Fibroblast of lung (primary cell): ENCODE data around the gene TRAF2. TPM values are rescaled to one million over a fixed set of nuclear protein-coding genes. Genes with fewer than 3 reads are reported as not detected.

Source experiments
- DNase-seq, 2 donors: peaks; one replicate each; pipeline versions ENCODE4 v3.0.0 to v3.0.0-alpha.2; 2010; ENCODE audit warnings: low read depth in 2 of 2
- H2AFZ ChIP-seq: 2 replicates; pipeline ENCODE4 v1.5.1; 2012; ENCODE audit warnings: low read length, control low read depth, inconsistent platforms
- H3K27ac ChIP-seq: 2 replicates; pipeline ENCODE4 v1.5.1; 2011; ENCODE audit warnings: low read length, control low read depth; ENCODE audit not compliant: insufficient read depth
- H3K27me3 ChIP-seq: 2 replicates; pipeline ENCODE4 v1.5.1; 2011; ENCODE audit warnings: mild to moderate bottlenecking, low read length; ENCODE audit not compliant: control insufficient read depth, insufficient read depth
- H3K36me3 ChIP-seq: 2 replicates; pipeline ENCODE4 v1.5.1; 2011; ENCODE audit warnings: low read length; ENCODE audit not compliant: control insufficient read depth, insufficient read depth
- H3K4me1 ChIP-seq: 2 replicates; pipeline ENCODE4 v1.5.1; 2011; ENCODE audit warnings: low read length; ENCODE audit not compliant: control insufficient read depth, insufficient read depth; ENCODE audit errors: extremely low read depth
- H3K4me2 ChIP-seq: 2 replicates; pipeline ENCODE4 v1.5.1; 2011; ENCODE audit warnings: low read length, control low read depth; ENCODE audit not compliant: insufficient read depth; ENCODE audit errors: extremely low read depth
- H3K4me3 ChIP-seq, 4 experiments: fragments of 200-600 bp in 1 of 4; sonication (generic) in 1 of 4; replicated peaks in 1 of 4; 2 replicates each; pipeline ENCODE4 v1.5.1; 2011 to 2016; ENCODE audit warnings: low read length in 4 of 4, low read depth in 3 of 4, mild to moderate bottlenecking in 3 of 4, control low read depth in 2 of 4, inconsistent platforms in 1 of 4, mixed read lengths in 1 of 4; ENCODE audit not compliant: insufficient read depth in 1 of 4; ENCODE audit errors: control extremely low read depth in 1 of 4
- H3K79me2 ChIP-seq: 2 replicates; pipeline ENCODE4 v1.5.1; 2012; ENCODE audit warnings: mild to moderate bottlenecking, low read length, inconsistent platforms; ENCODE audit not compliant: control insufficient read depth, insufficient read depth
- H3K9ac ChIP-seq: 2 replicates; pipeline ENCODE4 v1.5.1; 2011; ENCODE audit warnings: mild to moderate bottlenecking, low read length, control low read depth; ENCODE audit not compliant: insufficient read depth
- H3K9me3 ChIP-seq: 2 replicates; pipeline ENCODE4 v1.5.1; 2012; ENCODE audit warnings: low read depth, low read length; ENCODE audit not compliant: control insufficient read depth, insufficient read depth
- H4K20me1 ChIP-seq: 2 replicates; pipeline ENCODE4 v1.5.1; 2011; ENCODE audit warnings: low read length; ENCODE audit not compliant: control insufficient read depth, insufficient read depth; ENCODE audit errors: extremely low read depth
- EZH2 ChIP-seq: IDR thresholded peaks from 2 replicates; pipeline ENCODE4 v1.5.1; 2012; ENCODE audit warnings: low read length, control low read depth, mild to moderate bottlenecking; ENCODE audit errors: missing control alignments
- polyA plus RNA-seq, 2 donors: library from polyadenylated mRNA; depleted of rRNA in 1 of 2; stranded (reverse) in 1 of 2; unstranded in 1 of 2; fragments of >200 nt; gene quantifications; 2 replicates each; pipeline ENCODE4 v1.2.1, GENCODE V29; 2011 to 2012; ENCODE audit warnings: missing spikeins in 1 of 2
- total RNA-seq: library from RNA; depleted of rRNA; stranded (reverse); fragments of >200 nt; gene quantifications from 2 replicates; pipeline ENCODE4 v1.2.1, GENCODE V29; 2014
- TF ChIP-seq, protein P1 (sequence below), 2 donors: IDR thresholded peaks in 1 of 2; conservative IDR thresholded peaks in 1 of 2; 1 replicate in 1 of 2; 2 replicates in 1 of 2; pipeline ENCODE4 v1.5.1; 2011 to 2012; ENCODE audit warnings: low read length in 2 of 2, control low read depth in 1 of 2, inconsistent platforms in 1 of 2, low read depth in 1 of 2, mild to moderate bottlenecking in 1 of 2

The TRAF2 gene
- total and polyA plus RNA-seq, 2 donors (not counting 1 experiment from before 2014, with no cell fraction given) = 3.7 to 8.4 TPM

DNA sequence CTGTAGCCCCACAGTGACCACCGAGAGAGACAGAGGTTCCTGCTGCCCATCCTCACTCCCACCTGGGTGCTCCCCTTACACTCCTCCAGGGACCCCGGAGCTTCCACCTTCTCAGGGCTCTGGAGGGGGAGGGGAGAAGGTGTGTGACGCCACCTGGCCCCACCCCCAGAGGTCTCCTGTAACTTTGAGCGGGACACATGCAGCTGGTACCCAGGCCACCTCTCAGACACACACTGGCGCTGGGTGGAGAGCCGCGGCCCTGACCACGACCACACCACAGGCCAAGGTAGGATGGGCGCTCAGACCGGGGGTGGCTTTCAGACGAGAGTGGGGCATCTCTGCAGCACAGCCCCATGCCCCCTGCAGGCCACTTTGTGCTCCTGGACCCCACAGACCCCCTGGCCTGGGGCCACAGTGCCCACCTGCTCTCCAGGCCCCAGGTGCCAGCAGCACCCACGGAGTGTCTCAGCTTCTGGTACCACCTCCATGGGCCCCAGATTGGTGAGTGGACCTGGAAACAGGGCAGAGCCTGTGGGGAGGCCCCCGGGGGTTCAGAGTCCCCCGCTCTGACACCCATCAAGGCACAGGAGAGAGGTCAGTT lies 29.7 kb upstream of the TRAF2 start:
- H3K27ac ChIP-seq = no peak overlapping the region
- no peak for DNase-seq
- no peak overlapping the region for H2AFZ ChIP-seq
- H3K9me3 ChIP-seq = no peaks in the 10 kb centered on the region
- H3K4me1 ChIP-seq = peaks cover 2% of the 10 kb centered on the region
- H3K4me2 ChIP-seq = no peak overlapping the region
- TF ChIP-seq EZH2 = no peak
- TF ChIP-seq, protein P1, sequence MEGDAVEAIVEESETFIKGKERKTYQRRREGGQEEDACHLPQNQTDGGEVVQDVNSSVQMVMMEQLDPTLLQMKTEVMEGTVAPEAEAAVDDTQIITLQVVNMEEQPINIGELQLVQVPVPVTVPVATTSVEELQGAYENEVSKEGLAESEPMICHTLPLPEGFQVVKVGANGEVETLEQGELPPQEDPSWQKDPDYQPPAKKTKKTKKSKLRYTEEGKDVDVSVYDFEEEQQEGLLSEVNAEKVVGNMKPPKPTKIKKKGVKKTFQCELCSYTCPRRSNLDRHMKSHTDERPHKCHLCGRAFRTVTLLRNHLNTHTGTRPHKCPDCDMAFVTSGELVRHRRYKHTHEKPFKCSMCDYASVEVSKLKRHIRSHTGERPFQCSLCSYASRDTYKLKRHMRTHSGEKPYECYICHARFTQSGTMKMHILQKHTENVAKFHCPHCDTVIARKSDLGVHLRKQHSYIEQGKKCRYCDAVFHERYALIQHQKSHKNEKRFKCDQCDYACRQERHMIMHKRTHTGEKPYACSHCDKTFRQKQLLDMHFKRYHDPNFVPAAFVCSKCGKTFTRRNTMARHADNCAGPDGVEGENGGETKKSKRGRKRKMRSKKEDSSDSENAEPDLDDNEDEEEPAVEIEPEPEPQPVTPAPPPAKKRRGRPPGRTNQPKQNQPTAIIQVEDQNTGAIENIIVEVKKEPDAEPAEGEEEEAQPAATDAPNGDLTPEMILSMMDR (conservative IDR thresholded peaks at IDR 0.05 in 1 of 2, IDR thresholded peaks at IDR 0.05 in 1 of 2; ENCODE audit: low read depth in 1 of 2, low read length in 2 of 2) = no peak
- no peak overlapping the region for H3K9ac ChIP-seq
- no peaks in the 10 kb centered on the region for H4K20me1 ChIP-seq
- H3K4me3 ChIP-seq = no peak overlapping the region
- no peaks in the 10 kb centered on the region for H3K27me3 ChIP-seq
- no peaks in the 10 kb centered on the region for H3K79me2 ChIP-seq
- peaks cover 15% of the 10 kb centered on the region for H3K36me3 ChIP-seq

DNA sequence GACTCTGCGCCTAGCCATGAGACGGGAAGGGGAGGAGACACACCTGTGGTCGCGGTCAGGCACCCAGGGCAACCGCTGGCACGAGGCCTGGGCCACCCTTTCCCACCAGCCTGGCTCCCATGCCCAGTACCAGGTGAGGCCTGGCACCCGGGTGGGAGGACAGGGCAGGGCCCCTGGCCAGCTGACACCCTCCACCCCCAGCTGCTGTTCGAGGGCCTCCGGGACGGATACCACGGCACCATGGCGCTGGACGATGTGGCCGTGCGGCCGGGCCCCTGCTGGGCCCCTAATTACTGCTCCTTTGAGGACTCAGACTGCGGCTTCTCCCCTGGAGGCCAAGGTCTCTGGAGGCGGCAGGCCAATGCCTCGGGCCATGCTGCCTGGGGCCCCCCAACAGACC lies 29.1 kb upstream of the TRAF2 start:
- H3K4me1 ChIP-seq = peaks cover 2% of the 10 kb centered on the region
- no peak overlapping the region for H3K4me2 ChIP-seq
- no peak overlapping the region for H3K9ac ChIP-seq
- H2AFZ ChIP-seq = no peak overlapping the region
- H3K4me3 ChIP-seq = no peak overlapping the region
- H3K79me2 ChIP-seq = no peaks in the 10 kb centered on the region
- H3K36me3 ChIP-seq = peaks cover 17% of the 10 kb centered on the region
- H3K9me3 ChIP-seq = no peaks in the 10 kb centered on the region
- no peaks in the 10 kb centered on the region for H4K20me1 ChIP-seq
- H3K27ac ChIP-seq = no peak overlapping the region
- TF ChIP-seq, protein P1 (conservative IDR thresholded peaks at IDR 0.05 in 1 of 2, IDR thresholded peaks at IDR 0.05 in 1 of 2; ENCODE audit: low read depth in 1 of 2, low read length in 2 of 2) = no peak
- TF ChIP-seq EZH2 = no peak
- no peaks in the 10 kb centered on the region for H3K27me3 ChIP-seq
- no peak for DNase-seq

DNA sequence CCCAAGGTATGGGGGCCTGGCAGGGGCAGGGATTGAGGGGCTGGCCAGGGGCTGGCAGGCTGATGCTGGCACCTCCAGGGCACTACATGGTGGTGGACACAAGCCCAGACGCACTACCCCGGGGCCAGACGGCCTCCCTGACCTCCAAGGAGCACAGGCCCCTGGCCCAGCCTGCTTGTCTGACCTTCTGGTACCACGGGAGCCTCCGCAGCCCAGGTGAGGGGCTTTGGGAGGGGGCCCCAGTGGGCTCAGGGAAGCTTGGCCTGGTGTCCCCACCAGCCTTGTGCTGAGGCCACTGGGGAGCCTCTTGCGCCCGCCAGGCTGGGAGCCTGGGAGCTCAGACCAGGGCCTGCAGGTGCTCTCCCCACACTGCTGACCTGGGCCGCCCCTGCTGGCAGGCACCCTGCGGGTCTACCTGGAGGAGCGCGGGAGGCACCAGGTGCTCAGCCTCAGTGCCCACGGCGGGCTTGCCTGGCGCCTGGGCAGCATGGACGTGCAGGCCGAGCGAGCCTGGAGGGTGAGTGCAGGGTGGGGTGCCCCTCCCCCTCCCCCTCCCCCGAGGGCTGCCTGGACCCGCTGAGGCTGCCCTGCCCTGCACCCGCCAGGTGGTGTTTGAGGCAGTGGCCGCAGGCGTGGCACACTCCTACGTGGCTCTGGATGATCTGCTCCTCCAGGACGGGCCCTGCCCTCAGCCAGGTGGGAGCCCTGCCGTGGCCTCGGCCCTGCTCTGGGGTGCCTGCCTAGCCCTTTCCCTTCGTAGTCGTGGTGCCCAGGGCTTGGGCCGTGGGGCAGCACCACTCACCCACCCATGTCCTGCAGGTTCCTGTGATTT lies 28.5 kb upstream of the TRAF2 start:
- Histone ChIP-seq H4K20me1 (no peaks in the 10 kb centered on the region), H3K4me2 (no peak overlapping the region), H3K27ac (no peak overlapping the region), H3K27me3 (no peaks in the 10 kb centered on the region), H3K79me2 (no peaks in the 10 kb centered on the region), H3K36me3 (peaks cover 22% of the 10 kb centered on the region), H2AFZ (no peak overlapping the region), H3K4me3 (no peak overlapping the region), H3K4me1 (peaks cover 2% of the 10 kb centered on the region), H3K9ac (no peak overlapping the region), H3K9me3 (no peaks in the 10 kb centered on the region)
- TF ChIP-seq, protein P1 (conservative IDR thresholded peaks at IDR 0.05 in 1 of 2, IDR thresholded peaks at IDR 0.05 in 1 of 2; ENCODE audit: low read depth in 1 of 2, low read length in 2 of 2) = no peak
- TF ChIP-seq EZH2 = no peak
- no peak for DNase-seq
